Hematopoietic multipotent progenitor cell treated with erythropoietin and hydrocortisone succinate and interleukin-3 and kit ligand, for 15 days (in vitro differentiated cells): Measurements from ENCODE around the gene ARID3A.

ENCODE experiments used
- DNase-seq: peaks from one replicate; pipeline ENCODE4 v3.0.0-alpha.2; 2015; ENCODE audit warnings: low spot score

The ARID3A gene

DNA sequence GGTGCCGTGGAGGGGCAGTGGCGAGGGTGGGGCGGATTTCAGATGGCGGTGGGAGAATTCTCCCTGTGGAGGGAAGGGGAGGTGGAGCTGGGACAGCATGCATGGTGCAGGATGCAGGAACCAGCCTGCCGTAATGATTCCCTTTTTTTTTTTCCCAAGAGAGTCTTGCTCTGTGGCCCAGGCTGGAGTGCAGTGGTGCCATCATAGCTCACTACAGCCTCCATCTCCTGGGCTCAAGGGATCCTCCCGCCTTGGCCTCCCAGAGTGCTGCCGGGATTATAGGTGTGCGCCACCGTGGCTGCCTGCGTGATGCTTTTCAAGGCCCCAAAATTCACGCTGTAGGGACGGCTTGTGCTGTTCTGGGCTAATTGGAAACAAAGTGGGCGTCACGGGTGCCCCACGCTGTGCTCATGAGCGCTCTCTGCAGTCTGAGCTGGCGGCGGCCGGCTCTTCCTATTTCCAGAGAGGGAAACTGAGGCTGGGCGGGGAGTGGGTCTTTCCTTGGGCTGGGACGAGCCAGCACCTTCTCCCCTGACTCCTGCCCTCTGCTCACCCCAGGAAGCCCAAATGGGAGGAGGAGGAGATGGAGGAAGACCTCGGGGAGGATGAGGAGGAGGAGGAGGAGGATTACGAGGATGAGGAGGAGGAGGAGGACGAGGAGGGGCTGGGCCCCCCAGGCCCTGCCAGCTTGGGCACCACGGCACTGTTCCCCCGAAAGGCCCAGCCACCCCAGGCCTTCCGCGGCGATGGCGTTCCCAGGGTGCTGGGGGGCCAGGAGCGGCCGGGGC is 6.2 kb downstream of the ARID3A start:
- no peak for DNase-seq

DNA sequence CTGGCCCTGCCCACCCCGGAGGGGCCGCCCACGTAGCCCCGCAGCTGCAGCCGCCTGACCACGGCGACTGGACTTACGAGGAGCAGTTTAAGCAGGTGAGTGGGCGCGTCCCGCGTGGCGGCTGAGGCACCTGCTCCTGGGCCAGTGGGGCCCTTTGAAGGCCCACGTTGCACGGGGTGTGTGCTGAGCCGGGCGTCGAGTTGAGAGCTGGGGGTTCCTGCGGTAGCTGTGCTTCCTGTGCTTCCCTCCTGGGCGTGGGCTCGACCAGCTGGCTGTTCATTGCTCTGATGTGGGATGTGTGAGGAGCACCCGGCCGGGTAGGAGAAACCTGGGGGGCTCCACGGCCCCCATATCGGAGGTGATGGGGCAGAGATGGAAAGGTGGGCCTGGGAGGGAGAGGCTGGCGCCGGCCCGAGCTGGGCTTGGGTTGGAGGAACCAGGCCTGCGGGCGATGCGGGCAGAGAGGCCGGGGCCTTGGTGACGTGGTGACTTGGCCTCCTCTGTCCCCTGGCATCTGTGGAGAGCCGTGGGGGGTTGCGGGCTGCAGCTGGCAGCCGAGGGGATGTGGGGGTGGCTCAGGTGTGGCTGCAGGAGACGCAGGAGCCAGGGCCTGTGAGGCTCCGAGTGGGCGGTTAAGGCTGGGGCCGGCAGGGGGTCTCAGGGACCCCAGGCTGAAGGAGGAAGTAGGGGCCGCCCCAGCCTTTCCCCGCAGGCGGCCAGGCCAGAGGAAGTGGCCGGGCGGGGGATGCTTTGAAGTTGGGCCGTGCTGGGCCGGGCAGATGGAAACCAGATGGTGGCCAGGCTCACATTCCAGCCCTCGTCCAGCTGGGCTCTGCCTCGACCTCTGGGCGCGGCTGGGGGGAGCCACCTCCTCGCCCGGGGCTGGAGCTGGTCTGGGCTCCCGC is 7.1 kb downstream of the ARID3A start:
- DNase-seq: no peak

DNA sequence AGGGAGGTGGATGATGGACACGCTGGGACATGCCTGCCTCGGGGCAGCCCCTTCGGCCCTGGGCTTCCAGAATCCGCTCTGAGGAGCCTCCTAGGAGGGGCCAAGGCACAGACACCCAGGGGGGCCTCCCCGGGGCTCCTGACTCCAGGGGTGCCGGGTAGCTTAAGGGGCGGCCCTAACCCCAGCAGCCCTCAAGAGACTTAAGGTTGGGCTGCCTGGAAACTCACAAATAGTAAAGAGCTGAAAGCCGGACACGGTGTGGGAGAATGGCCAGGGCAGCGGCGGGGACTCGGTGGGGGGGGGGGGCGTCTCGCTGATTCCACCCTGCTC is 7.7 kb downstream of the ARID3A start:
- no peak for DNase-seq

DNA sequence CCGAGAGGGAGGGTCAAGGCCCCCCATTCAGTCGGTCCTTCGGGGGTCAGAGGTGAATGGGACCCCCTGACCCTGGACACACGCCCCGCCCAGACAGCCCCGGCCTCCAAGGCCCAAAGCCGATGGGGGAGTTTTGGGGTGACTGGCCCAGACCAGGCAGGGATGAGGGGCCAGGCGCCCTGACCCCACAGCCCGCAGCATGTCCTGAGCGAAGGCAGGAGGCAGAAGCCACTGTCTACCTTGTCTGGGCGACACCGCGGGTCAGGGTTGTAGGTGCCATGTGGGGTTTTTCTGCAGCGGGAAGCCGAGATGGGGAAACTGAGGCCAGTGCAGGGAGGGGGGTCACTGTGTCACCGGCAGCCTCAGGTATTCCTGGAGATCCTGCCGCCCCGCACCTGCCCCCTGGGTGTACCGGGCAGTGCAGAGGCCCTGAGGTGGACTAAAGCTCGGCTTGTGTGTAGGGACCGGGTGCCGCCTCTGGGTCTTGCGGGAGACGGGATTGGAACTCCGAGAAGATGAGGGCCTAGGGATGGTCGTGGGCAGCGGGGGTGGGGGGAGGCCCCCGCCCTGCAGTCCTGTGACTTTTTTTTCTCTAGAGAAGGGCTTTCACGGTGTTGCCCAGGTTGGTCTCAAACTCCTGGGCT is 8.5 kb downstream of the ARID3A start:
- no peak for DNase-seq

DNA sequence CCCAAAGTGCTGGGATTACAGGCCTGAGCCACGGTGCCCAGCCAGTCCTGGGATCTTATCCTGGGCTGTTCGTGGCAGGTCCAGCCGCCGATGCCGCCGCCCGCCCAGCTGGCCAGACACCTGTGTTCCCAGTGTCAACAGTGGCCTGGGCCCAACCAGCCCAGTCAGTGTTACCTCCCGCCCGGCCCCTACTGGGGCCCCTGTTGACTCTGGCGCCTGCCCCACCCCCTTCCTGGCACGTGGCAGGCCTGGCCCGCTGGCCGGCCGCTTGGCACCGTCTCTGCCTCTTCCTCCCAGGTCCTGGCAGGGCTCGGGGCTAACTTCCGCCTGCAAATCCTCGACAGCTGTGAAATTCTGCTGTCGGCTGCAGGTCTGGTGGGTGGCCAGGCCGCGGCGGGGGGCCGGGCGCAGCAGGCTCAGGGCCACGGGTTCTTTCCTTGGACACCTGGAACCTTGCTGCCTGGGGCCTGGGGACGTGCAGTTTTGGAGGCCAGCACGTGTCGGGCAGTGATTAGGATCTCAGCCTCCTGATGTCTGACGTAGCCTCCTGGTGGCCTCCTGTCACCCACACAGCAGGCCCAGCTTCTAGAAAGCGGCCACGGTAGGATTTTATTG is 9.1 kb downstream of the ARID3A start:
- no peak for DNase-seq

DNA sequence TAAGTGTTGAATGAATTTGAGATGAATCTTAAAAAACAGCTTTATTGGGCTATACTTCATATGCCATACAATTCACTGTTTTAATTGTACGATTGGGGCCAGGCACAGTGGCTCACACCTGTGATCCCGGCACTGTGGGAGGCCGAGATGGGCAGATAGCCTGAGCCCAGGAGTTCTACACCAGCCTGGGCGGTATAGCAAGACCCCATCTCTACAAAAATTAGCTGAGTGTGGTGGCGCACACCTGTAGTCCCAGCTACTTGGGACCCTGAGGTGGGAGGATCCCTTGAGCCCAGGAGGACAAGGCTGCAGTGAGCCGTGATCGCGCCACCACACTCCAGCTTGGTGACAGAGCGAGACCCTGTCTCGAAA is 10.3 kb downstream of the ARID3A start:
- no peak for DNase-seq

DNA sequence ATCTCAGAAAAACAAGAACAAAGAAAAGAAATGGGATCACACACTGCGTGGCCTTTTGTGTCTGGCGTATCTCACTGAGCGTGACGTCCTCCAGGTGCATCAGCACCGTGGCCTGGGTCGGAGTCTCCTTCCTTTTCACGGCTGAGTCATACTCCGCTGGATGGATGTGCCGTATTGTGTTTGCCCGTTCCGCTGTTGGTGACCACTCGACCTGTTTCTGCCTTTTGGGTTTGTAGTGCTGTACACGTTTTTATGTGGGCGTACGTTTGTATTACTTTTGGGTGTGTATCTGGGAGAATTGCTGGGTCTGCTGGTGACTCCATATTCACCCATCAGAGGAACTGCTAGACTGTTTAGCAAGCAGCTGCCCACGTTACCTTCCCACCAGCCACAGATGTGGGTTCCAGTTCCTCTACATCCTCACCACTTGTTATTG is 11.4 kb downstream of the ARID3A start:
- DNase-seq: no peak

DNA sequence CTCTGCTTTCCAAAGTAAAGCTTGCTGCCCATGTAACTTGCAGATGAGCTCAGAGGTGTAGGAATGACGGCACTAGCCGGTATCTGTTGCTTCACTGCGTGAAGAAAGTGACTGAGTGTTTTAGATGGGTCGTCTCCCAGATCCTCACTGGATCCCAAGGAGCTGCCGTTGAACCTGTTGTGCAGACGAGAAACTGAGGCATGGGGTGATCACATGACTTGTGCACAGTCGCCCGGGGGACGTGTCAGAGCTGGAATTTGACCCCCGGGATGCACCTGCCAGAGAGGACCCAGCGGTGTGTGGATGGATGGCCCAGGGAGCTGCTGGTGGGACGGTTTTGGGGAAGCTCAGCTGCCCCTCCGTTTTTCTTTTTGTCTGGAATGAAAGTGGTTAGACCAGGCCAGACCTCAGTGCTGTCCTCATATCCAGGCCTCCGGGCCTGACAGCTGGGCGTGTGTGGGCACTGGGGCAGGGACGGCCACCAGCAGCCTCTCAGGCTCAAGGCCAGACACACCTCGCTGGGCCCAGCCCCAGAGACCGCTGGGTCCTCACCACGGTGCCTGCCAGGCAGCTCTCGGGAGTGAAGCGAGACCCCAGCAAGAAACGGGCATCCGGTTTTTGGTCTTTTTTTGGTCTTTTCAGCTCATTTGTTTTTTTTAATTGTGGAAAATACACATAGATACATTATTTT is 12.5 kb downstream of the ARID3A start:
- no peak for DNase-seq

DNA sequence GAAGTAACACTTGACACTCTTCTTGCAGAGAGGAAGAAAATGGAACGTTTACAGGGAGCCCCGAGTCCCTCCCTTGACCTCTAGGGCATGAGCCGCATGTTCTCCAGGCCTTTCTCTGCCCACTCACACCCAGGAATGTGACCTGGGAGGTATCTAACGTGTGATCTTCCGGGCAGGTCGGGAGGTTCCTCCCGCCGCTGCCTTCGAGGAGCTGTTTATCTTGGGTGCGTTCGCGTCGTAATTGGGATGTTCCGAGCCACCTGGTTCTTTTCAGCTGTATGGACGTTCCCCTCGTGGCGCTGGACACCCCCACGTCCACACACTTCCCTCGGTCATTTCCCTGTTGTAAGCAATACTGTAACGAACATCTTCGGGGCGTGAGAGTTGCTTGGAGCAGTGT is 13.6 kb downstream of the ARID3A start:
- DNase-seq: no peak

DNA sequence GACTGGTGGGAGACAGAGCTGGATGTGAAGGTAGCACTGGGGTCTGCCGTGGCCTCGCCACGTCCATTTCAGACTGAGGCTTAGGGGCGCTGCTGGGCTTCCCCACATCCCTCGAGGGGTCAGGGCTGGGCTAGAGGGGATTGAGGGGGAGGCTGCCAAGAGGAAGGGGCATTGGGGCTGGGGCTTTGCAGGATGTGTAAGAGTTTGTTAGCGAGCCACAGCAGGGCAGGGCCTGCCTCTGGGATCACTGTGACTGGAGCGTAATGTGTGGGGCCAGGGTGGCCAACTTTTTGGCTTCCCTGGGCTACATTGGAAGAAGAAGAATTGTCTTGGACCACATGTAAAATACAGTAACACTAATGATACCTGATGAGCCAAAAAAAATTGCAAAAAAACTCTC is 14.1 kb downstream of the ARID3A start:
- no peak for DNase-seq

DNA sequence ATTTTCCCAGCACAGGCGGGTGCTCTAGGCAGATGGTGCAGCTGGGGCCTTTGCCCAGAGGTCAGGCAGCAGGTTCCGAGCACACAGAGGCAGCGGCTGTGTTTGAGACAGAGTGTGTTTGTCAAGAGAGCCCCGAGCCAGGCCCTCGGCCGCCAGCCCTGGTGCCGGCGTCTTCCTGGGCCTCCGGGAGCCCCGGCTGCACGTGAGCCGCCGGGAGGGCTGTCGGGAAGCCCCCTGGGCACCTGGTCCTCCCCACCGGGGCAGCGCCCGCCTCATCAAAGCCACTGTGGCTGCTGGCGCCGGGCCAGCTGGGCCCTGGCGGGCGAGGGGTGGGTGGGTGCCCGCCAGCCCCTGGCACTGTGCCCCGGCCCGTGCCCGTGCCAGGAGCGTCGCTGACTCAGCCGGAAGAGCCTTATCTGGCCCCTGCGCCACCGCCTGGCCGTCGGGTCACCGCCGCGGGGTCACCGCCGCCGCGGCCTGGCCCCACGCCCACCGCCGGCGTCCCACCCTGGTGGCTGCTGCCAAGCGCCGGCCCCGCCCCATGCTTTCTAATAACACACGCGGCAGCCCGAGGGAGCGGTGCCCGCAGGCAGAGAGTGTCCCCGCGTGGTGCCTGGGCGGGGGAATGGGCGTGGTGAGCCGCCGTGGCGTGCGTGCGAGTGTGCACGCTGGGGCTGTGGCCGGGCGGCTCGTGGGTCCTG is 14.9 kb downstream of the ARID3A start:
- DNase-seq: peak; percentile 94

DNA sequence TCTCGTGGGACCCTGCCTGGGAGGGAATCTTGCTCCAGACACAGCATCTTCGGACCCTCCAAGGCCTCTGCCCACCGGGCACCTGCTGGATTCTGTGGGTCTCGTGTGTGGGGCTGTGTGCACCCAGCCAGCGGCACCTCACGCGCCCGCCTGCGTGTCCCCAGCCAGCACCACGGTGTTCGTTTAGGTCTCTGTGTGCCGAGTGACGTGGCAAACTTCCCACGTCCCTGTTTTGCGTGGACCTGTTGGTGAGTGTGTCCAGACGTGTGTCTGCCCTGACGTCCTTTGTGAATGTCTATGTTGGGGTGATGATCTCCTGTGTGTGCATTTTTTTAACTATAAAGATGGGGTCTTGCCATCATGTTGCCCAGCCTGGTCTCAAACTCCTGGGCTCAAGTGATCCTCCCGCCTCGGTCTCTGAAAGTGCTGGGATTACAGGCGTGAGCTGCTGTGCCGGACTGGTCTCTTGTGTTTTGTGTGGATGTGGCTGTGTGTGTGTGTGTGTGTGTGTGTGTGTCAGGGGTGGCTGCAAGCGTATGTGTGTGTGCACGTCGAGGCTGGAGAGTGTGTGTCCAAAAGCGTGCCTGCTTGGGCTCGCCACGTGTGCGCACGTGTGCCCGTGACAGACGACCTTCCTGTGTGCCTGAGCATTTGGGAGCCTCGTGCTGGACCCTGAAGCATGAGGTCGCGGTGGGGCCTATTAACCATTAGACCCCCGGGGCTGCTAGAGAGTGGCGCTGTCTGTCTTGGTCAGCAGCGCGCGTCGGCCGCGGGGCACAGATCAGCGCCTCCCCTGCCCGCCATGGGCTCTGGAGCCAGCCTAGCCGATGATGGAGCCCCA is 15.7 kb downstream of the ARID3A start:
- DNase-seq: no peak

DNA sequence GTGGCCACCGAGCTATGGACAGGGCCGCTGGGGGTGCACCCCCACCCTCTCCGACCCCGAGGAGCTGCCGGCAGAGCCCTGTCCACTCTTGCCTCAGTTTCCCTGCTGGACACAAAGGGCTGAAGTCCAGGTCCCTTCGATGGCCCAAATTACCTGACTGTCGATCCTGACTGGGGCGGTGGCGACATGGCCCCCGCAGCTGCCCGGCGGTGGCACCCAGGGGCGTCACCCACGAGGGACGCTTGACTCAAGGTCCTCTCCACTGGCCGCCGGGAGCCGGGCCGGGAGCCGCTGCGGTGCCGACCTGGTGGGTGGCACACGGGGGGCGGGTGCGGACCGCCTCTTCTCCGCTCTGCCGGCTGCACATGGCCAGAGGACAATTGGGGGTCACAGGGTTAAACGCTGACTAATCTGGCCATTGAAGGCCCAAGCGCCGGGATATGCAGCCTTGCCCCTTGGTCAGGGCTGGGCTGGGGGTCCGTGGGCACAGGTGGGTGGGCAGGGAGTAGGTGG is 16.4 kb downstream of the ARID3A start:
- DNase-seq: no peak

DNA sequence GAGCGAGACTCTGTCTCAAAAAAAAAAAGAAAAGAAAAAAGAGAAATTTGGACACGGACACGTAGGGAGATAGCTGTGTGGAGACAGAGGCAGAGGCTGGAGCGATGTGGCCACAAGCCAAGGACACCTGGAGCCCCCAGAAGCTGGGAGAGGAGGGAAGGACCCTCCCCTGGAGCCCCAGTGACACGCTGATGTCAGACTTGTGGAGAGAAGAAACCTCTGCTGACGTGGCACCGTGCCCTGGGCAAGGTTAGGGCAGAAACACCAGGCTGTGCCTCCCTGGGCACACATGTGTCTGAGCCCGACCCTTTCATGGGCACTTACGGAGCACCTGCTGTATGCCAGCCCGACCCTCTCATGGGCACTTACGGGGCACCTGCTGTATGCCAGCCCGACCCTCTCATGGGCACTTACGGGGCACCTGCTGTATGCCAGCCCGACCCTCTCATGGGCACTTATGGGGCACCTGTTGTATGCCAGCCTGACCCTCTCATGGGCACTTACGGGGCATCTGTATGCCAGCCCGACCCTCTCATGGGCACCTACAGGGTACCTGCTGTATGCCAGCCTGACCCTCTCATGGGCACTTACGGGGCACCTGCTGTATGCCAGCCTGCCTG is 17.8 kb downstream of the ARID3A start:
- no peak for DNase-seq

DNA sequence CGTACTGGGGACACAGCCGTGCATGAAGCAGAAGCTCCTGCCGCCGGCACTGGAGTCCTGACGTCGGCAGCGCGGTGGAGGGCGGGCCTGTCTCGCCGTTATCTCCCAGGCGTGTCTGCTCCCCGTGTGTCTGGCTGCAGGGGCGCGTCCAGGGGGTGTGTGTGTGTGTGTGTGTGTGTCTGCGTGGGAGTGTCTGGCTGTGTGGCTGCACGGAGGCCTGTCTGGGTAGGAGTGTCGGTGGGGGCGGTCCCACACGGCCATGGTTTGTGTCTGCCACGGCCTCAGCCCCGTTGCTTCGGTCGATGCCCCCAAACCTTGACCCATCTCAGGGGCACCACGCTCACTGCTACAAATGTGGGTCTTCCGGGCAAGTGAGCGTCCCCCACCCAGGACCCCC is 18.3 kb downstream of the ARID3A start:
- DNase-seq: peak; percentile 93

DNA sequence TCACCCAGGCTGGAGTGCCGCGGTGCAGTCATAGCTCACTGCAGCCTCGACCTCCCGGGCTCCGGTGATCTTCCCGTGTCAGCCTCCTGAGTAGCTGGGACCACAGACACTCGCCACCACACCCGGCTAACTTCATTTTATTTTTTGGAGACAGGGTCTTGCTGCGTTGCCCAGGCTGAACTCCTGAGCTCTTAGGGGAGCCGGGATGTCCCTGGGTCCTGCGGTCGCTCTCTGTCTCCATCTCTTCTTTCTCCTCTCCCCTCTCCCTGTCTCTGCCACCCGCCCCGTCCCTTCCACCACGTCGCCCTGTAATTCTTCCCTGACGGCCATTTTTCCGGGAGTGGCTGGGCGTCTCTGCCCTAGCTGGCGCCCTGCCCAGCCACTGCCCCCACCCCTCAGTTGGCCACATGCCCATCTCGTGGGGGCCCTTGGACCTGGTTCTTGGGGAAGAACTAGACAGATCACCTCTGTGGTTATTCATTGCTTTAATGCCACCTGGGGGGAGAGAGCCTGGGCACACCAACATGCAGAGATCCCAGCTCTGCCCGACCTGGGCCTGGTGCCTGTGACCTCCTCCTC is 18.9 kb downstream of the ARID3A start:
- DNase-seq: peak; percentile 32

DNA sequence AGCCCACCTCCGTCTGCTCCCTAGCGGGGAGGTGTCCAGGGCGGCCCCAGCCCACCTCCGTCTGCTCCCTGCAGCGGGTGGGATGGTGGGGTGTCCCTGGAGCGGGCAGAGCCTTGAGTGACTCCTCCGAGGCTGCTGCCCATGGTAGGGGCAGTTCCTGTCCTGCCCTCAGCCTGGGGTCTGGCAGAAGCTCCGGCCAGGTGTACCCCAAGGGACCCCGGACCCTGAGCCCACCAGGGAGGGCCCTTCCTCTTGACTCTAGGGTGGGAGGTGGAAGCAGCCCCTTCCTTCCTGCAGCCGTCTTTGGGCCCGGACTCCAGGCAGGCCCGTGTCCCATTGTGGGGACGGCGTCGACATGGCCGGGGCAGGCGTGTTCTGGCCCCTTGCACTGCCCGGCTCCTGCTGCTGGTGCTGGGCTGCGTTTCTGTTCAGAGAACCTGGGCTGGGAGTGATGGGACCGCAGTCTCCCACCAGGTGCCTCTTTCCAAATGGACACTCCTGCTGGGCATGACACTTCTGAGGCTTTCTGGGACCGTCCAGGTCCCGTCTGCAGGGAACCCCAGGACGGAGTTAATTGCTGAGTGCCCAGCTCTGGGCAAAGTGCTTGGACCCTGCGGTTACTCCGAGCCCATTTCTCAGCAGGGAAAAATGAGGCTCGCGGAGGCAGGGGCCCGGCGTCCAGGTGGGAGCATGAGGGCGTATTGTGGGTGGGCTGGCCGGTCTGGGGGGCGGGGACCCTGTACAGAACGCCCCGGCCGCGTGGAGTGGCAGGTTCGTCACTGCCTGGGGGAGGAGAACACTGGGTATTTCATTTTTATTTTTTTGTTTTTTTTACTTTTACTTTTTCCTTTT is 19.8 kb downstream of the ARID3A start:
- DNase-seq: no peak

DNA sequence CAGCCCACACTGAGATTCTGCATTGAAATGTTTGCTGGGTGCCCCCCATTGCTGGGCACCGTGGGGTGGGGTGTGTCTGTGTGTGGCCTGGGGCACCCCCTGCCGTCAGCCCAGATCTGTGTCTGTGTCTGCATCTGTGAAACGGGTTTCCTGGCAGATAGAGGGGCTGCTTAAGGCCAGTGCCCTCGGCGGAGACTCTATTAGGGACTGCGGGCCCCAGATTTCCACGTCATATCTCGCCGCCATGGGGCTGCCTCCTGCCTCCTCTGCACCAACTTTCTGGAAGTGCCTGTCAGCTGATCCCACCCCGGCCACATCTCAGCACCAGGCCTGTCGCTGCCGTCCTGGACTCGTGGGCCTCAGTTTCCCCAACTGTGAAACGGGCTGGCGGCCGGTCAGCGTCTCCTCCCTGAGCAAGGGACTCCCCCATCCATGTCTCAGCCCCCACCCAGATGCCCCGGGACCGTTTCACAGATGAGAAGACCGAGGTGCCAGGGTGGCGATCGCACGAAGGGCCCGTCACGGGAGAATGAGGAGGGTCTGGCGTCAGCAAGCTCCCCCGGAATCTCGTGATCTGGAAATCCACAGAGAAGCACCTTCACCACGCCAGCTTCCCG is 21.4 kb downstream of the ARID3A start:
- no peak for DNase-seq
